Adipocyte (in vitro differentiated cells): ENCODE measurements around the gene EML1.

Experiments used
- DNase-seq: peaks from one replicate; pipeline ENCODE4 v3.0.0-alpha.2; 2015; ENCODE audit warnings: low read depth
- H3K27me3 ChIP-seq: replicated peaks from 2 replicates; pipeline ENCODE4 v1.7.0; 2013; ENCODE audit warnings: mild to moderate bottlenecking, low read length, moderate library complexity; ENCODE audit not compliant: control insufficient read depth, insufficient read depth
- H3K36me3 ChIP-seq: 2 replicates; pipeline ENCODE4 v1.7.0; 2013; ENCODE audit warnings: low read length, mild to moderate bottlenecking, moderate library complexity; ENCODE audit not compliant: control insufficient read depth, insufficient read depth, severe bottlenecking
- H3K4me1 ChIP-seq: 2 replicates; pipeline ENCODE4 v1.7.0; 2013; ENCODE audit warnings: mild to moderate bottlenecking, low read length, moderate library complexity; ENCODE audit not compliant: control insufficient read depth, insufficient read depth
- H3K4me3 ChIP-seq: 2 replicates; pipeline ENCODE4 v1.7.0; 2013; ENCODE audit warnings: mild to moderate bottlenecking, low read length, moderate library complexity
- H3K9ac ChIP-seq: 2 replicates; pipeline ENCODE4 v1.7.0; 2013; ENCODE audit warnings: mild to moderate bottlenecking, low read length, moderate library complexity
- H3K9me3 ChIP-seq: 2 replicates; pipeline ENCODE4 v1.7.0; 2013; ENCODE audit warnings: mild to moderate bottlenecking, low read length, moderate library complexity; ENCODE audit not compliant: control insufficient read depth

EML1 gene

DNA sequence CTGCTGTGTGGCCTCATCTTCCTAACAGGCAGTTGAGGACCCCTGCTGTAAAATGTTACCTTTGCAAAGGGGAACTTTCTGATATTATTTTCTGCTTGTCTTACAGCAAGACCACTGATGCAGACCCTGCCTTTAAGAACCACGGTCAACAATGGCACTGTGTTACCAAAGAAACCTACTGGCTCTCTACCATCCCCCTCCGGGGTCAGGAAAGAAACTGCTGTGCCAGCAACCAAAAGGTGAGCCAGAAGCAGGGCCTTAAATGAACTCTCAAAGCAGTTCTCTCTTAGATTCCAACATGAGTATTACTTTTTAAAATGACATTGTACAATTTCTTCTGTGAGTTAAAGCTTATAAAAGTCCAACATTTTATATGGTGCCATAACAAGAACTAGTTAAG lies 72.2 kb downstream of the EML1 start:
- DNase-seq: no peak
- Histone ChIP-seq H3K4me1 (no peaks in the 10 kb centered on the region), H3K9ac (no peak overlapping the region), H3K4me3 (no peak overlapping the region), H3K36me3 (peaks cover 4% of the 10 kb centered on the region), H3K27me3 (no peaks in the 10 kb centered on the region), H3K9me3 (no peaks in the 10 kb centered on the region)

DNA sequence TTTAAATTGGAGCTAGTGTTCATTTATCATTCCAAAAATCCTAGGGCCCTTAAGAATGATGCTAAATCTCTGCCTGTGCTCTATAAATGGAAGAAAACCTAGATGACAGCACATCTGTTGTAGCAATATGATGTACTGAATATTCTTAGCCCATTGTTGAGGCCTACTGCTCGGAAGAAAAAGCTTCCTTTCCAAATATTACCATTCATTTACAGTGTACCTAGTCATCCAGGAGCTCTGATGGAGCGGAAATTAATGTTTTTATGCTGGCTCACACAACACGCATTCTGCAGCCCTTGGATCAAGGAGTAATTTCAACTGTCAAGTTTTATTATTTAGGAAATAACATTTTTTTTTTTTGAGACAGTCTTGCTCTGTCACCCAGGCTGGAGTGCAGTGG lies 77.4 kb downstream of the EML1 start:
- Histone ChIP-seq H3K9me3 (no peaks in the 10 kb centered on the region), H3K4me3 (no peak overlapping the region), H3K36me3 (peaks cover 4% of the 10 kb centered on the region), H3K4me1 (peaks cover 1% of the 10 kb centered on the region), H3K9ac (no peak overlapping the region), H3K27me3 (no peaks in the 10 kb centered on the region)
- no peak for DNase-seq

DNA sequence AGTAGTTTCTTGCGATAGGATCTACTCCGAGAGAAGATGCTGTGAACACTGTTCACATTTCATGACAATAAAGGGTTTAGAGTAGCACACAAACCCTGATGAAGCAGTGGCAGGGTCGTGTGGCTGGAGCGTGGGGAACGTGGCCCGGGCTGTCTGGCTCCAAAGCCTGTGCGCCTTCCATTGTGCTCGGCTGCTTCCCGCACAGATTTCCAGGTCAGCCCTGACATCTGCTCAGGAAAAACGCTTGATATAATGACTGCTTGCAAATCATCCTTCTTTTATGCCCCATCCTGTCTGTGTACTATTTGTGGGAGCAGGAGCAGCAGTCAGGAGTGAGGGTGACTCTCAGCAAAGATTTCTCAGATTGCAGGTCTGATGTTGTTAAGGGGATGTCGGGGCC lies 78.6 kb downstream of the EML1 start:
- no peaks in the 10 kb centered on the region for H3K27me3 ChIP-seq
- DNase-seq: no peak
- no peak overlapping the region for H3K4me3 ChIP-seq
- no peaks in the 10 kb centered on the region for H3K9me3 ChIP-seq
- no peak overlapping the region for H3K9ac ChIP-seq
- H3K36me3 ChIP-seq: peaks cover under 1% of the 10 kb centered on the region
- peaks cover 7% of the 10 kb centered on the region for H3K4me1 ChIP-seq

DNA sequence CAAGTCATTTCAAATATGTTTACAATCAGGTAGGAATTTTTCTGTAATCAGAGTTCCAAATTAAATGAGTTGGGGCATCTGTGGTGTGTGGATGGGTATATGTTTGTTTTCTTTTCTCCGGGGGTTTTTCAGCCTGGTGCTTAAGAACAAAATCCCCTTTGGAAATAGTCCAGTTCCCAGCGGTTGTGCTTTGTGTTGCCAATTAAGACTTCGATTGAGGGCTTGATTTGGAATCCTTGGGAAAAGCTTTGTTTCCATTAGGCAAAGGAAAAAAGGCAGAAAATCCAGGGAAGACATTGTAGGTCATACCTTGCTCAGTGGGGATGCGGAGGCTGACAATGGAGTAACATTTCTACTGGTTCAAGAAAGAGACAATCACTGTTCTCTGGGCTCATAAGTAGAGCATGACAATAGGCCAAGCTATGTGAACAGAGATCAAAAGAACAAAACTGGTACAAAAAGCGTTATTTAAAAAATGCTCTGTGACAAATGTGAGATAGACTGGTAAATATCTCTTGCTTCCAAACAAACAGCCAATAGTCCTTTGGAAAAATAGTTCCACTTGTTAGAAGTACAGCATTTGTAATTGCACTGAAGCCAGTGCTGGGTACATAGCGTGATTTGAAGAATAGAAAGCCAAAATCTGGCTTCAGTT lies 79.7 kb downstream of the EML1 start:
- no peak overlapping the region for H3K4me3 ChIP-seq
- H3K36me3 ChIP-seq: no peaks in the 10 kb centered on the region
- no peaks in the 10 kb centered on the region for H3K9me3 ChIP-seq
- H3K4me1 ChIP-seq: peaks cover 7% of the 10 kb centered on the region
- no peak overlapping the region for H3K9ac ChIP-seq
- DNase-seq: peak; percentile 43
- H3K27me3 ChIP-seq: no peaks in the 10 kb centered on the region

DNA sequence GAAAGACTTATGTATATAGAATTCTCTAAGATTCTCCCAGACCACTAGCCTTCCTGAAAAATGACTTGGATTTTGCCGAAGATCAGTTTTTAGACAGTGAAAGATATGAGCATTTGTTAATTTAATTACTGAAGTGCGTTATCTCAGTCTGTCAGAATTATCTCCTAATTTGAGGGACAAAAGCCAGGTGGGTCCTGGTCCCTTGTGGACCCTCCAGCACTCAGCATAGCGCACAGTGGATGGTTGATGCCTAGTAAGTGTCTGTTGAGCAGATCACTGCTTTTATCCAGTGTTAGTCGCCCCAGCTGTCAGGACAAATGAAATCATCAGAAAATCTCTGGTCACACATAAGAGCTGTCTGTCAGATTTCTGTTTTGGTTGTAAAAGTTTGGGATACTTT lies 80.4 kb downstream of the EML1 start:
- no peaks in the 10 kb centered on the region for H3K9me3 ChIP-seq
- H3K27me3 ChIP-seq: no peaks in the 10 kb centered on the region
- DNase-seq: no peak
- H3K36me3 ChIP-seq: no peaks in the 10 kb centered on the region
- no peak overlapping the region for H3K9ac ChIP-seq
- H3K4me1 ChIP-seq: peaks cover 7% of the 10 kb centered on the region
- H3K4me3 ChIP-seq: no peak overlapping the region

DNA sequence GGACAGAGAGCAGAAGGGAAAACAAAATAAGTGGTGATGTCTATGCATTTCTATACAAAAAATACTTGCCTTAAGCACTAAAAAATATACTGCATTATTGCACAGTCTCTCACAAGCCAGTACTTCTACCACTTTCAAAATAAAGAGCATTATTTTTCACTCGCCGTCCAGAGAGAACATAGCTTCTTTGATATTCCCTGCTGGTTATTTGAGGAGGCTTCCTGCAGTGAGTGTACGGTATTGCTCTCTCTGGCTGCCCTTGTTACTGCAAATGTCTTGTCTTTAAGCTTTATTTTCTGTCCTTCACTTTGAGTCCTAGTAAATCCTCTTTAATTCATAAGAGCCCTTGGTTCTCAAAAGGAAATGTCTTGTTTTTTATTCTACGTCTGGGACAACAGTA lies 81.1 kb downstream of the EML1 start:
- Histone ChIP-seq H3K4me1 (peaks cover 7% of the 10 kb centered on the region), H3K36me3 (no peaks in the 10 kb centered on the region), H3K27me3 (no peaks in the 10 kb centered on the region), H3K9me3 (no peaks in the 10 kb centered on the region), H3K9ac (no peak overlapping the region), H3K4me3 (no peak overlapping the region)
- no peak for DNase-seq

DNA sequence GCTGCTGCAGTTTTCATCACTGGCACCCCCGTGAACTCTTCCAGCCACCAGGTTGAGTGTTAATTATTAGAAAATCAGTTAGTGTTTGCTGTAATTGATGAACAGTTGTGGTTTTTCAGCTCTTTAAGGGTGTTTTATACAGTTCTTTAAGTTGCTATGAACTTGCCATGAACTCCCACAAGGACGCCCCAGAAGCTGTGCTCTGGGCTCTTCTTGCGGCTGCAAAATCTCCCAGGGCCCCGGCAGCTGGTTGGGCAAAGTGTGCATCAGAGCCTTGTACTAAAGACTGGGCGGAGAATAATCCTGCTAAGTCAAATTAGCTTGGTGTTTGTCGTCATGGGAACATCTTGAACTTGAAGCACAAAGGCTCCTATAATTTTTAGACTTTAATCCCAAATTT lies 82.2 kb downstream of the EML1 start:
- Histone ChIP-seq H3K36me3 (no peaks in the 10 kb centered on the region), H3K27me3 (no peaks in the 10 kb centered on the region)
- no peak for DNase-seq

DNA sequence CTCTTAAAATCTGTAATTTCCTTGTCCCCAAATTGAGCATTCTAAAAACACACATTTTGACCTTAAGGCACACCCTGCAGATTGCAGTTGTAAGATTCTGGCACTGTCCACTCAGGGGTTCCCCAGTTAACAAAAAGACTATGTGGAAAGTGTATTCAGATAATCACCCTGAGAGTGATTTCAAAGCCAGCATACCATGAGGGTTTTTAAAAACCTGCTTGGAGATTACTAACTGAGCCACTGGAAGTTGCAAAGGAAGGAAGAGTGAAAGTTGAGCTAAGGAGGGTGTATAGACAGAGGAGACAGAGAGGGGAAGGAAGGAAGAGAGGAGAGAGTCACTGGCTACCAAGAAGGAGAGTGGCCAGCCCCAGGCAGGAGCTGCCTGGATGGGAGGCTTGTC lies 82.6 kb downstream of the EML1 start:
- H3K36me3 ChIP-seq: no peaks in the 10 kb centered on the region
- DNase-seq: no peak
- H3K9me3 ChIP-seq: no peaks in the 10 kb centered on the region
- H3K9ac ChIP-seq: no peak overlapping the region
- peaks cover 21% of the 10 kb centered on the region for H3K4me1 ChIP-seq
- H3K27me3 ChIP-seq: no peaks in the 10 kb centered on the region
- no peak overlapping the region for H3K4me3 ChIP-seq

More for the DNA sequence above, 82.2 kb downstream of the EML1 start:
- no peak overlapping the region for H3K4me3 ChIP-seq
- H3K4me1 ChIP-seq: peaks cover 17% of the 10 kb centered on the region
- H3K9ac ChIP-seq: no peak overlapping the region
- H3K9me3 ChIP-seq: no peaks in the 10 kb centered on the region

DNA sequence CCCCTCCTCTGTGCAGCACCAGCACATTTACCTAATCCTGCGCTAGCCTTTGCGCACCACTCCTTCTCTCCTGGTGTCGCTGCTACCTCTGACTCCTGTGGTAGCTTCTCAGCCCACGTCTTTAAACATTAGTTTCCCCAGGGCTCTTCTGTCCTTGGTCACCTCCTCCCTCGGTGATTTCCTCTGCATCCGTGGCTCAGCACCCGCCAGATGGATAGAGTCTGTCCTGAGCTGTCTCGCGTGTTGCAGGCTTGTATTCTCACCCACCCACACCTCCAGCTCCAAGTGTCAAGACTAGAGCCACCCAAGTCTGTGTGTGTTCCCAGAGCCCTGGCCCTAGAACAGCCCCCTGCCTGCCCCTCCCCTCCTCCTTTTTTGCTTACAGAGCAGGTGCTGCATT lies 83.2 kb downstream of the EML1 start:
- peaks cover 26% of the 10 kb centered on the region for H3K4me1 ChIP-seq
- no peak overlapping the region for H3K4me3 ChIP-seq

DNA sequence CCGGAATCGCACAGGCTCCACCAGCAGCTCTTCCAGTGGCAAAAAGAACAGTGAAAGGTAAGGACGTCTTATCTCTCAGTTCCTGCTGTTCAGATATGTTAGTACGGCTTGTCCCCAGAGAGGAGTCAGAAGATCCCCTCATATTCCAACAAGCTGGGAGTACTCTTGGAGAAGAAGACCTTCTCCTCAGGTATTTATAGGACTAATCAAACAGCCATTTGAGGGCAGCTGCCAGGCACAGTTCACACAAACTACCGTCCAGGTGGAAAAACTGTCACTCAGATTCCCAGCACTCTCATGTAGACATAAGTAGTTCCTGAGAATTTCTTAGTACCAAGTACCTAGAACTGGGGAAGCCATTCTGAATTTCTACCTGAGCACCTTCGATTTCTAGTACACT lies 85.3 kb downstream of the EML1 start:
- H3K9ac ChIP-seq: no peak overlapping the region
- no peak for DNase-seq
- H3K4me1 ChIP-seq: peaks cover 26% of the 10 kb centered on the region
- no peak overlapping the region for H3K4me3 ChIP-seq
- no peaks in the 10 kb centered on the region for H3K36me3 ChIP-seq
- no peaks in the 10 kb centered on the region for H3K9me3 ChIP-seq
- H3K27me3 ChIP-seq: no peaks in the 10 kb centered on the region

More for the DNA sequence above, 83.2 kb downstream of the EML1 start:
- Histone ChIP-seq H3K9ac (no peak overlapping the region), H3K36me3 (no peaks in the 10 kb centered on the region), H3K9me3 (no peaks in the 10 kb centered on the region), H3K27me3 (no peaks in the 10 kb centered on the region)
- DNase-seq: no peak

DNA sequence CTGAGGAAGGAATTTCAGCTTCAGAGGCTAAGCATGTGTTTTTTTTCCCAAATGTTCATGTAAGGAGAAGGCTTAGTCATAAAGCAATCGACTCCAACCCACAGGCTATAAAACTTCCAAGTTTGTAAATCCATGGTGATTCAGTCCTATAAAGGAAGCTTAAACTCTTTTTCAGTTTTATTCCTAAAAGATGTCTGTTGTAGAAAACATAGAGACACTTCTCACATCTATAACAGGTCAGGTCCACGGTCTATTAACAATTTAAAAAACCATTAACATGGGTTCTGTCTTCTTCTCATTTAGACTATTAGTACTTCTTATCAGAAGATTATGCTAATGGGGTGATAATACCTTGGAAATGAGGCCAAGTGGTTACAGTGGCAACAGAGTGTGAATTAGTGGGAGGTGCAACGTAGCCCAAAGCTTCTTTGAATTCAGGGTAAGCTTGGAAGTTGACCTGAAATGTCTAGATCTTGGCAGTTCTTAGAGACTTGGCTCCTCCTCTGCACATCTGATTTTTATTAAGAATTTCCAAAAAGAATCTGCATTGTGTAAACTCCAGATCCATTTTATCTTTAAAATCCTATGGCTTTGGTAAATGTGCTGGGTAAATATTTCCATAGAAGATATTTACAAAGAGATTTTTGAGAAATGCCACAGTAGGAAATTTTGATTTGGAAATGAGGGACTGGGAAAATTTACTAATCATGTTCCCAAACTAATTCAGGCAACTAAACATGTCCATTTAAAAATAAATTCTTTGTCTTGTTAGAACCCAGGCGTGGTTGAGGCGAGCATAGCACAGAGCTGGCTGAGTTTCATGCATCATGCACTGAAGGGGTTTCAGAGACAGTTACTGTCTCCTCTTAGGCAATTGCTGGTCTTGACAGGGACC lies 86.4 kb downstream of the EML1 start:
- DNase-seq: peak; percentile 89
- Histone ChIP-seq H3K4me1 (peaks cover 26% of the 10 kb centered on the region), H3K4me3 (peak overlapping the region; percentile 55)

More for the DNA sequence above, 86.4 kb downstream of the EML1 start:
- Histone ChIP-seq H3K9ac (peak overlapping the region; percentile 46), H3K9me3 (no peaks in the 10 kb centered on the region), H3K36me3 (no peaks in the 10 kb centered on the region), H3K27me3 (no peaks in the 10 kb centered on the region)
